CD4-positive, CD25-positive, alpha-beta regulatory T cell (primary cell): ENCODE data around the gene UPK2. TPM values are rescaled to one million over a fixed set of nuclear protein-coding genes. Genes with fewer than 3 reads are reported as not detected.
"Not testable (repeated sequence)": the region's sequence is repeated elsewhere in the genome, so short reads cannot be mapped to it uniquely, and the experiment has no call there.

Experiments
- ATAC-seq, 2 donors: fragments of 150-1000 bp; cut with Tn5 transposase; one replicate each; pipeline ENCODE4 v1.10.0; 2021; ENCODE audit warnings: low read depth in 2 of 2, moderate number of reproducible peaks in 2 of 2, moderate library complexity in 1 of 2
- DNase-seq, 3 donors: peaks; one replicate each; pipeline versions ENCODE4 v3.0.0 to v3.0.0-alpha.2; 2012 to 2022; ENCODE audit warnings: mixed read lengths in 1 of 3
- H3K27ac ChIP-seq: one replicate; pipeline ENCODE4 v1.7.0; 2013; ENCODE audit warnings: mild to moderate bottlenecking, low read length; ENCODE audit not compliant: insufficient read depth, poor library complexity, severe bottlenecking
- H3K27me3 ChIP-seq: one replicate; pipeline ENCODE4 v1.7.0; 2013; ENCODE audit warnings: low read length; ENCODE audit not compliant: control insufficient read depth, insufficient read depth
- H3K36me3 ChIP-seq: one replicate; pipeline ENCODE4 v1.7.0; 2013; ENCODE audit warnings: mild to moderate bottlenecking, low read length, moderate library complexity; ENCODE audit not compliant: control insufficient read depth, insufficient read depth
- H3K4me1 ChIP-seq: 2 replicates; pipeline ENCODE4 v1.7.0; 2013; ENCODE audit warnings: mild to moderate bottlenecking, low read length; ENCODE audit not compliant: insufficient read depth, control insufficient read depth, poor library complexity, severe bottlenecking
- H3K4me3 ChIP-seq: one replicate; pipeline ENCODE4 v1.7.0; 2013; ENCODE audit warnings: low read depth, mild to moderate bottlenecking, low read length, moderate library complexity
- H3K9me3 ChIP-seq, 2 experiments: 1 replicate in 1 of 2; 2 replicates in 1 of 2; pipeline ENCODE4 v1.7.0; 2013; ENCODE audit warnings: low read length in 2 of 2, mild to moderate bottlenecking in 1 of 2, moderate library complexity in 1 of 2; ENCODE audit not compliant: control insufficient read depth in 2 of 2
- H3K27ac Mint-ChIP-seq, 3 donors: one replicate each; pipeline ENCODE4 v1.8.0; 2020 to 2022; ENCODE audit warnings: mild to moderate bottlenecking in 3 of 3, mixed read lengths in 3 of 3, moderate library complexity in 2 of 3
- H3K27me3 Mint-ChIP-seq: one replicate; pipeline ENCODE4 v1.8.0; 2022; ENCODE audit warnings: mild to moderate bottlenecking, mixed read lengths
- H3K36me3 Mint-ChIP-seq: one replicate; pipeline ENCODE4 v1.8.0; 2020; ENCODE audit warnings: mixed read lengths
- H3K4me1 Mint-ChIP-seq, 4 donors: one replicate each; pipeline ENCODE4 v1.8.0; 2020 to 2022; ENCODE audit warnings: mixed read lengths in 4 of 4, mild to moderate bottlenecking in 1 of 4
- H3K4me3 Mint-ChIP-seq, 4 donors: one replicate each; pipeline ENCODE4 v1.8.0; 2020 to 2022; ENCODE audit warnings: mild to moderate bottlenecking in 4 of 4, mixed read lengths in 4 of 4, moderate library complexity in 3 of 4
- H3K9me3 Mint-ChIP-seq, 7 donors: one replicate each; pipeline ENCODE4 v1.8.0; 2020 to 2022; ENCODE audit warnings: mixed read lengths in 7 of 7, mild to moderate bottlenecking in 3 of 7, moderate library complexity in 2 of 7
- polyA plus RNA-seq, 4 donors: library from polyadenylated mRNA; unstranded; fragments of 300-500 nt; fragmentation: Illumina TruSeq; gene quantifications; one replicate each; pipeline ENCODE4 v1.2.3, GENCODE V29; 2021
- total RNA-seq: library from RNA; stranded (reverse); gene quantifications from one replicate; pipeline ENCODE4 v1.2.3, GENCODE V29; 2022

UPK2 gene
- total and polyA plus RNA-seq, 5 donors from 2014 or later = 0.19 to 0.42 (median 0.23) TPM; not detected in 1

GRCh38 chr11:118973985-118974384, 17.9 kb downstream of the UPK2 start:
- H3K36me3 Mint-ChIP-seq = no peaks in the 10 kb centered on the region
- no peak for ATAC-seq

DNA sequence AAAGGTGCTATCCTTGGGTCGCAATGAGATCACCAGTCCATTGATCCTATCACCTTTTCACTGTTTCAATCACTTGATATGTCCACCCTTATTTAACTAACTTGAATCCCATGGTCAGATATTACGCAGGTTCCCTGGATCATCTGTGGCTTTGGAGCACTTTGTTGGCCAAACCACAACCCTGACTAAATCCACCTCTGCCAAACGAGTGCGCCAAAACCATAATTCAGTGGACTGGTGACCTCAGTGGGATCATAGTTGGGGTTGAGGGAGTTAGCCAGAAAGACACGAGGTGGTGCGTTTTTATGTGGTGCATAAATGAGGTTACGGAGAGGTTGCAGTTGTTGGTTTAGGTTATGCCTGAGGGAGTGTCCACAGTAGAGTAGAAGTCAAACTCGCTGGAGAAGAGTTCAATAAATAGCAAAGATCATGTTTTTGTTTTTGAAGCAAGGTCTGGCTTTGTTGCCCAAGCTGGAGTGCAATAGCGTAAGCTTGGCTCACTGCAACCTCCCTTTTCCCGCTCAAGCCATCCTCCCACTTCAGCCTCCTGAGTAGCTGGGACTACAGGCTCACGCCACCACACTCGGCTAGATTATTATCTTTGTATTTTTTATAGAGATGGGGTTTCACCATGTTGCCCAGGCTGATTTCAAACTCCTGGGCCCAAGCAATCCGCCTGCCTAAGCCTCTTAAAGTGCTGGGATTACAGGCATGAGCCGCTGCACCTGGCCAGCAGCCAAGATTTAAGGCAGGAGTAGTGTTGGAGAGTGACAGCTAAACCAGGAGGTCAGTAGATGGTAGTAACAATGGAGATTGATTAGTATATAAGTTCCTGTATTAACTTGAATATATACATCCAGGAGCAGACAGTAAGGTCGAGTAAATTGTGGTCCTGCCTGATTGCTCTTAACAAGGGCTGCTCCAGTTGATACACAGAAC, 19.9 kb downstream of the UPK2 start:
- Mint-ChIP-seq H3K4me1 (peaks cover 0 to 2% (median 0%) of the 10 kb centered on the region in 4 donors), H3K36me3 (no peaks in the 10 kb centered on the region), H3K9me3 (peaks cover 0 to 3% (median 0%) of the 10 kb centered on the region in 7 donors), H3K27me3 (peaks cover 10% of the 10 kb centered on the region), H3K4me3 (no peak overlapping the region), H3K27ac (peak overlapping the region in 1 of 3 donors; percentile 27)
- H3K36me3 ChIP-seq = no peaks in the 10 kb centered on the region
- H3K4me1 ChIP-seq = no peaks in the 10 kb centered on the region
- ATAC-seq (no peak), DNase-seq (no peak)
- H3K9me3 ChIP-seq = no peaks in the 10 kb centered on the region
- H3K27me3 ChIP-seq = peaks cover 5% of the 10 kb centered on the region
- H3K4me3 ChIP-seq = no peak overlapping the region
- no peak overlapping the region for H3K27ac ChIP-seq

More at GRCh38 chr11:118973985-118974384, 17.9 kb downstream of the UPK2 start:
- Mint-ChIP-seq H3K27me3 (peaks cover 23% of the 10 kb centered on the region), H3K27ac (no peak overlapping the region), H3K9me3 (peaks cover 0 to 4% (median 0%) of the 10 kb centered on the region in 7 donors), H3K4me1 (peaks cover 0 to 2% (median 0%) of the 10 kb centered on the region in 4 donors), H3K4me3 (no peak overlapping the region)
- H3K27me3 ChIP-seq = peaks cover 5% of the 10 kb centered on the region
- H3K4me1 ChIP-seq = no peaks in the 10 kb centered on the region
- H3K9me3 ChIP-seq = no peaks in the 10 kb centered on the region
- no peaks in the 10 kb centered on the region for H3K36me3 ChIP-seq
- no peak for DNase-seq
- no peak overlapping the region for H3K27ac ChIP-seq
- no peak overlapping the region for H3K4me3 ChIP-seq

DNA sequence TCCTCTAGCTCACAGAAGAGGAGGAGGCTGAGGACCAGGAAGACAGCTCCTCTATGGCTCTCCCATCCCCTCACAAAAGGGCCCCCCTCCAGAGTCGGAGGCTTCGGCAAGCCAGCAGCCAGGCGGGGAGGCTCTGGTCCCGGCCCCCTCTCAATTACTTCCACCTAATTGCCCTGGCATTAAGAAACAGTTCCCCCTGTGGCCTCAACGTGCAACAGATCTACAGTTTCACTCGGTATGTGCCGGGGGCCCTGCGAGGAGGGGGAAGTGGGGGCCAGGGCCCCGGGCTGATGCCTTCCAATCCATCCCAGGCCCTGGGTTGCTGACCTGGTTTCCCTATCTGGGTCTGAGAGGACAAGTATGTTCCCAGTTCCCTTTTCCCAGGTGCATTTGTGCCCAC, 23.3 kb downstream of the UPK2 start:
- Histone ChIP-seq H3K27me3 (peaks cover 5% of the 10 kb centered on the region), H3K27ac (no peak overlapping the region), H3K36me3 (no peaks in the 10 kb centered on the region), H3K4me1 (no peaks in the 10 kb centered on the region), H3K9me3 (no peaks in the 10 kb centered on the region), H3K4me3 (no peak overlapping the region)
- Mint-ChIP-seq H3K9me3 (no peaks in the 10 kb centered on the region), H3K36me3 (no peaks in the 10 kb centered on the region), H3K27ac (no peak overlapping the region), H3K4me3 (no peak overlapping the region), H3K27me3 (peaks cover 10% of the 10 kb centered on the region), H3K4me1 (peaks cover 0 to 2% (median 0%) of the 10 kb centered on the region in 4 donors)
- no peak for ATAC-seq
- DNase-seq = no peak

GRCh38 chr11:118980191-118980881, 24.2 kb downstream of the UPK2 start:
- H3K9me3 ChIP-seq = no peaks in the 10 kb centered on the region
- no peaks in the 10 kb centered on the region for H3K36me3 Mint-ChIP-seq
- no peaks in the 10 kb centered on the region for H3K9me3 Mint-ChIP-seq
- no peak overlapping the region for H3K27ac Mint-ChIP-seq
- peaks cover 10% of the 10 kb centered on the region for H3K27me3 Mint-ChIP-seq
- DNase-seq = no peak
- H3K4me3 ChIP-seq = no peak overlapping the region
- no peaks in the 10 kb centered on the region for H3K4me1 ChIP-seq
- H3K4me1 Mint-ChIP-seq = peaks cover 0 to 2% (median 0%) of the 10 kb centered on the region in 4 donors
- peaks cover 2% of the 10 kb centered on the region for H3K27me3 ChIP-seq
- no peak overlapping the region for H3K4me3 Mint-ChIP-seq
- no peaks in the 10 kb centered on the region for H3K36me3 ChIP-seq
- ATAC-seq = no peak
- H3K27ac ChIP-seq = no peak overlapping the region

GRCh38 chr11:118984337-118984736, 28.2 kb downstream of the UPK2 start:
- H3K4me1 Mint-ChIP-seq, ATAC-seq, H3K4me3 ChIP-seq: not testable (repeated sequence)

DNA sequence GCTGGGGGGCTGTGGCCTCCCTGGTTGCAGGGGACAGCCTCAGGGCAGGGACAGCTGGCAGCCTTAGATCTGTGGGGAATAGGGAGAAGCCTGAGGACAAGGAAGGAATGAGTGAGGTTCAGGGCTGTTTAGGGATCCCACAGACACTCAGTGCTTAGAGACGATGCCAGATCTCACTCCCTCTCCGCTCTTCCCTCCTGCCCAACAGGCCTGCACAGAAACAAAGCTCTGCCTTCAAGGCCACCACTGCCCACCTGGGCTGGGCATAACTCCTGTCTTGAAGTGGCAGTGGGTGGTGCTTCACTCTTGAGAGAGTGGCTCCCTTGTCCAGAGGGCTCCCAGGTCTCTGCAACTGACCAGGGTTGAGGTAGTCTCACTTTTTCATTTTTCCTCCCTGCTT, 28.7 kb downstream of the UPK2 start:
- Histone ChIP-seq H3K4me1 (no peaks in the 10 kb centered on the region), H3K9me3 (no peaks in the 10 kb centered on the region), H3K27me3 (no peaks in the 10 kb centered on the region), H3K27ac (no peak overlapping the region), H3K36me3 (no peaks in the 10 kb centered on the region), H3K4me3 (no peak overlapping the region)
- DNase-seq = no peak
- Mint-ChIP-seq H3K27ac (no peak overlapping the region), H3K4me1 (peaks cover 0 to 3% (median 0%) of the 10 kb centered on the region in 4 donors), H3K36me3 (no peaks in the 10 kb centered on the region), H3K4me3 (no peak overlapping the region), H3K27me3 (no peaks in the 10 kb centered on the region), H3K9me3 (peaks cover 0 to 3% (median 0%) of the 10 kb centered on the region in 7 donors)
- ATAC-seq = no peak

More at GRCh38 chr11:118984337-118984736, 28.2 kb downstream of the UPK2 start:
- H3K4me3 Mint-ChIP-seq, H3K36me3 ChIP-seq, H3K27ac Mint-ChIP-seq, H3K27ac ChIP-seq, DNase-seq, H3K27me3 Mint-ChIP-seq, H3K4me1 ChIP-seq, H3K27me3 ChIP-seq, H3K9me3 Mint-ChIP-seq, H3K36me3 Mint-ChIP-seq, H3K9me3 ChIP-seq: not testable (repeated sequence)

GRCh38 chr11:118988280-118988679, 32.2 kb downstream of the UPK2 start:
- Histone ChIP-seq H3K27ac (no peak overlapping the region), H3K36me3 (no peaks in the 10 kb centered on the region), H3K27me3 (no peaks in the 10 kb centered on the region), H3K4me3 (no peak overlapping the region), H3K4me1 (no peaks in the 10 kb centered on the region), H3K9me3 (no peaks in the 10 kb centered on the region)
- Mint-ChIP-seq H3K36me3 (no peaks in the 10 kb centered on the region), H3K4me1 (peaks cover 0 to 3% (median 1%) of the 10 kb centered on the region in 4 donors), H3K9me3 (peaks cover 0 to 3% (median 0%) of the 10 kb centered on the region in 7 donors), H3K27me3 (no peaks in the 10 kb centered on the region), H3K4me3 (no peak overlapping the region), H3K27ac (peak overlapping the region in 1 of 3 donors; percentile 31)
- no peak for DNase-seq
- ATAC-seq = no peak
